NCI-H128 (cell line): ENCODE measurements around the gene TMEM17.

Experiments
- DNase-seq: peaks from one replicate; lab custom pipeline; 2025; ENCODE audit not compliant: unreplicated experiment; lab: John Stamatoyannopoulos, UW

Gene TMEM17

DNA sequence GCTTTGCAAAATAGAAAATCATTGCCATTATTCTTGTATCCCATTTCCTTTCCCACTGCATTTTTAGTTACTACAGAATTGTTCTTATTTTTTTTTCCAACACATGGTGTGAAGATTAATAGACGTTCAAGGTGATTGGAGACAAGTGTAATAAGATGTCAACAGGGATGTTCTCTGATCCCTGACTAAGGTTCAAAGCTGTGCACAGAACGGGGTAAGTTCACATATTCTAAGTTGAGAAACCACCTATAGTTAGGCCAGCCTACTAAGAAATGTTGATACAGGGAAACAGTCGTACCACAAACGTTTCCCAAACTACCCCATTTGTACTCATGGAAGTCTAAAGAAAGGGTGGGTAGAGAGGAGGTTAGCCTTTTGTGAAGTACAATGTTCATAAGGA lies 6.4 kb upstream of the TMEM17 start:
- DNase-seq, result no peak

DNA sequence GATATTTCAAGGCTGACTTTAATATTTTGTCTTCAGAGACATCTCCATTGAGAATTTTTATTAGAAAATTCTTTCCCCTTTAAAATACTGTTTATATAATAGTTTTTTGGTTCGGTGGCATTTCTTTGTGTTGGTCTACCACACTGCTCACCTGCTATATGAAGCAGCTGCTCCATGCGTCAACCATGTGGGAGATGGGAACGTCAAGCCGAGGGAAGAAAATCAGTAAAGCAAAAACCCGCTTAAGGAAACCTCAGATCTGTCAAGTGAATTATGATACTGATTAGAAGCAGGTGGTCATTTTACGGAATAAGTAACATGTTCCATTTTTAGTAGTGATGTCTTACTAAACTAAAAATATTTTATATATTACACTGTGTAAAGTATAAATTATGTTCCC lies 5.6 kb upstream of the TMEM17 start:
- no peak for DNase-seq

DNA sequence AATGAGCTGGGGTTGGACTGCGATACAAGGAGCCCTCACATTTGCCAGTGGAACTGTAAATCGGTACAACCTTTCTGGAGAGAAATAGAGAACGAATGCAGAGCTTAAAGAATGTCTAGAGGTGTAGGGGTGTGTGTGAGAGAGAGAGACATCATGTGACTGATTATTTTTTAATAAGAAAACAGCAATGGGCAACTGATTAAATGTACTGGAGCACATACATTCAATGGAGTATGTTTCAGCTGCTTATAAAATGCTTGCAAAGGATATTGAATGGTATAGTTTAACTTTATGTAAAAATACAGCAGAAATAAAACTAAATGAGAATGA lies 391 bp upstream of the TMEM17 start:
- DNase-seq, result no peak

DNA sequence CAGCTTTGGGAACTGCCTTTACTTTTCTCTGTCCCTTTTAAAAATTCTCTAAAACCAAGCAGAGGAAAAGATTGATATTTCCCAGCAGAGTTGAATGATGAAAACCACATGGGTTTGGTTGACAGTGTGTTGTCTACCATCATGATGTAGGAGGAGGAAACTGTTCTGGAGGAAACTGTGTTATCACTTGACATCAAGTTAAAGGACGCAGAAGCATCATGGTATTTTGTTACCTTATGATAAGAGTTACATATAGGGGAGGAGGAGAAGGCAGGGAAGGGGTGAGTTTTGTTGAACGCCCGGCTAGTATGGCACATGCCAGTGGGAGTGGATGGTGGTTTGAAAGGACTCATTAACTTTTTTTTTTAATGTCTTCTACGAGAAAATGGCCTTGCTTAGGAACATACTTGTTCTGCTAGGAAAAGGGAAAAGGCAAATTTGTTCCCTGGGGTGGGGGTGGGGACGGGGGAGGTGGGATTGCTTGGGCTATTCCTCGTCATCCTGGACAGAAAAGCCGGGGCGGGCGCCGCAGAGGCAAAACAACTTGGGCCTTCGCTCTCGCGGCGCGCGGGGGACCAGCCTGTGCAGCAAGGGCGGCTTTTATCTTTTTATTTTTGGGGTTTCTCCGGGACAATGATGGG lies 766 bp downstream of the TMEM17 start:
- no peak for DNase-seq

DNA sequence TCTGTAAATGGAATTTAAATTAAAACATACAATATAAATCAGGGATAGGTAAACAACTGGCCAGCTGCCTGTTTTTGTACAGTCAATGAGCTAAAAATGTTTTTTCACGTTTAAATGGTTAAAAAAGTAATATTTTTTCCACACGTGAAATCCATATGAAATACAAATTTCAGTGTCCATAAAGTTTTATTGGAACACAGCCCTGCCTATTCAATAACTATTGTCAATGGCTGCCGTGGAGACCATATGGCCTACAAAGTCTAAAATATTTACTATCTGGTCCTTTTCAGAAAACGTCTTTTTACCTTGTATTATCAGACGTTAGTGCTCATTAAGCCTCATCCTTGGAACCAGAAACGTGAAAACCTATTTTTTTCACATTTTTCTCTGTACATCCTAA lies 1.3 kb downstream of the TMEM17 start:
- DNase-seq, result no peak

DNA sequence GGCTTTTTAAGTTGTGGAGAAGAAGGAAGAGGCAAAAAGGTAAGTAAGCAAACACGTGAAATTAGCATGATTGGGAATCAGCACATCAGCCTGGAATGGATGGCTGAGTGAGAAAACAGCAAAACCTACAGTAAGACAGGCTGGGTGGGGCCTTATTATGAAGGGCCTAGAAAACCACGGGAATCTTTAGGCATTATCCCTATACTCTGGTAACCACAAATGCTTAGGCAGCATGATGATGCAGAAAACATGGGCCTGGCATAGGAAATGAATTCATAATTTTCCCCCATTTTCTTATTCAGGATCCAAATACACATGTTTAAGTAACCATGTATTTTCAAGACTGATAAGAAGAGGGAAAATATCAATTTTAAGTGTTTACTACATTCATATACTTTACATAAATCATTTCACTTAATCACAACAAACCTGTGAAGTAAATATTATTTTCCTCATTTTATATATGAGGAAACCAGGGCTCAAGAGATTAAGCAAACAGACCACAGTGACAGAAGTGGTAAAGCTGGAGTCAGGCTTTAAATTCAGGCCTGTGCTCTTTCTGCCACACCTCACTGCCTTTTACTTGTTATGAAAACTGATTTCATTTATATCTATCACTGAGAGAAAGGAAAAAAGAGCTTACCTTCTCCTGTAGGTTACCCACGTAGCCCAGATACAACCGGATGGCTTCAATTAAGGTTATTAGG lies 4.0 kb downstream of the TMEM17 start:
- no peak for DNase-seq

DNA sequence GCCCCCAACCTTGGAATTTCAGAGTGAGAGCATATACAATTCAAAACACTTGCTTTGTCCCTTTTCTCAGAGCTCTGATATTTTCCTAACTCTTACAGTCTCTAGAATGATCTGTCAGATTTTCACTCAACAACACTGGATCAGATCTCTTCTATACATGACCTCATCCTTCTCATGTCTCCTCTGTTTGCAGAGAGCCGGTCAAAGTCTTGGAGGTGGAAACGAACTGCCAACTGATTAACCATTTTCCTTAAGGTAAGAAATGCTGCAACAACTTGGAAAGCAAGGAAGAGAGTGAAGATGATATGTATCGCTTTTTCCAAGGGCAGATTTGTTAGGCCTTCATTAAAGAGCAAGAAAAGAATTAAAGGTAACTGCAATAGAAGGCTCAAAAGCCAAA lies 4.9 kb downstream of the TMEM17 start:
- no peak for DNase-seq

DNA sequence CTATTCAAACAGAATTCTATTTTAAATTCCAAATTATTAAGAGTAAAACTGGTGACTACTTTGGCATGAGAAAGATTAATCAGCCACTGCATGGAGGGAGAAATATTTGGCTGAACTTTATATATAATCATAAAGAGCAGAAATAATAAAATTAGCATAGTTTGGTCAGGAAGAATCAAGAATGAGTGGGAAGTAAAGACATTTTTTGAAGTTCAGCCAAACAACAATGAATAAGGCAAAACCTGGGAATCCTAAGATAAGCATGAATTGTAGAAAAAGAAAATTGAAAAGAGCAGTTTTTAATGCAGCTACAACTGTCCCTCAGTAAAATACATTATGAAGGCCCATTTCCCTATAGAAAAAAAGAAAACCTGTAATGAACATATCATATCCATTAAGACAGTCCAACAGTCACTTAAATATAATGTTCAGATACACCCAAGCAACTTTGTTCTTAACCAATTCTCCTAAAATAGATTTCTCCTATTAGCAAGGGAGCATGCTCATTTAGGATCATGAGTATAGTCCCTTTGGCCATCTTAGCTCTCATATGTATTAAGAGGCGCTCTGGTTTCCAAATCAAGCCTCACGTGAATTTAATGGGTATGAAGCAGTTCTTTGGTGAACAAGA lies 6.5 kb downstream of the TMEM17 start:
- no peak for DNase-seq

DNA sequence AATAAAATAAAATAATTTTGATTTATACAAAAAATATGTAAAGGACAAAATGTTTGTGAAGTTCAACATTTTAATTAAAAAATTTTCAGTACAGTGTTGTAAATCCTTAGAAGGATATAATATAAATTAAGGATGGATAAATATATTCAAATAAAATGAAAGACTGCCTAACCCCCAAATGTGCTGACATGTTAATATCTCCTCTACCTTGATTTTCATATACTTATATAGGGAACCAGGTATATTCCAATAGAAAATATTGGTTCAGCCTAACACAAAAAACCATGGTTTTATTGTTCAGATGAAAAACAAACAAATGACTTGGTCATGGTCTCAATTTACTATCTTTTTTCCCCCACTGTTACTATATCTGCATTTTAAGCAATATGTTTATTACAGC lies 7.3 kb downstream of the TMEM17 start:
- no peak for DNase-seq

DNA sequence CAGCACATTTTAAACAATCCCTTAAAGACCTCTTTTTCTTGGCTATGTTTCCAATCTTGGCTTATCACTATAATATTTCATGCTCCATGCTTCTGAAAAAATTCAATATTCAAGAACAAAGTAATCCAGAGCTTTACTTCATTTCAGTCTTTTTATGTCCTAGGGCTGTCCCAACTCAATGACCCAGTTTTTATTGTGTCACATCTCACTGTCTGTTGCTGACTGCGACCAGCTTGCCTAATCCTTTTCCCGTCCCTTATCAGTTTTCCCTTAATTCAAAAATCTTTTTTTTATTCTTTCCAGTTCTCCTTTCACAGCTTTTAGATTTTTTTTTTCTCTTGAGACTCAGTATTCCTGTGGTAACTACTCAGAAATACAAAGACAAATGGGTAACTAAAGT lies 10.2 kb downstream of the TMEM17 start:
- no peak for DNase-seq

DNA sequence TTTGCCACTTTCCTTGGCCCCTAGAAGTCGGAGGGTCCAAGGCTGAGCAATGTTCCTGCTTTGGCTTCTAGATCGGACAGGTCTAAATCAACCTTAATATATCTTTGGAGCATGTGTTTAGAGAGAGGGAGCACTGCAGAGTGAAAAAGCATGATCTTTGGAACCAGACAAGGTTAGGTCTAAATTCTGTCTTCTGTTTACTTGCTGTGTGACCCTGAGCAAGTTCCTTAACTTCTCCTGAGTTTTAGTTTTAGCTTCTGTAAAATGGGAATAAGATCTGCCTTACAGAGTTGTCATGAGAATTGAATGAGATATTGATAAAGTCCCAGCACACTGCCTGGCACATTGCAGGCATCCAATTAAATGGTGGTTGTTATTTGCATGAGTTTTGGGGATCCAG lies 13.9 kb downstream of the TMEM17 start:
- no peak for DNase-seq

DNA sequence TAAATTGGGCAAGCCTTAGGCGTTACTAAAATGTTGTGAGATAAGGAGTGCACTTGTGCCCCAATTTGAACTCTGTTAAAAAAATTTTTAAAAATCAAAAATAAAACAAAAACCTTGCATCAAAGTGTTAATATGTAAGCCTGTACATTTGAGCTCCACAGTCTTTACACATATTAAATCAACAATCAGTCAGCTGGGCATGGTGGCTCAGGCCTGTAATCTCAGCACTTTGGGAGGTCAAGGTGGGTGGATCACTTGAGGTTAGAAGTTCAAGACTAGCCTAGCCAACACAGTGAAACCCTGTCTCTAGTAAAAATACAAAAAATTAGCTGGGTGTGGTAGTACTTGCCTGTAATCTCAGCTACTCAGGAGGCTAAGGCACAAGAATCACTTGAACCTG lies 16.3 kb downstream of the TMEM17 start:
- no peak for DNase-seq

DNA sequence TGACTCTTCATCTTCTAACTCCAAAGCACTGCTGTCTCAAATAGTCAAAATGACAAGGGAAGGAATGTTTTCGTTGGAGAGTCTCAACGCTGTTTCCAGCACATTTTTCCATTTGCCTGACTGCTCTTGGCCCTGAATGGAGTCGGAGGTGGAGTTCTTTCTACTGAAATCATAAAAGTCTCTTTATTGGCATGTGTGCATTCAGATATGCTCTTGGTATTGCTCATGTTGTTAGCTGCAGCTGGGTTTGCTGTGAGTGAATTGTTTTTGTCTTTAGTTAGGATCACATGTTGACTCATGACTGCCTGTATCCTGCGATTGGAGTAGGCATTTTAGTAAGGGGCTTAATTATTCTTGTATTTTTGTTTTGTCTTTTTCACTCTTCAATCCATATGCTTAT lies 16.8 kb downstream of the TMEM17 start:
- no peak for DNase-seq

DNA sequence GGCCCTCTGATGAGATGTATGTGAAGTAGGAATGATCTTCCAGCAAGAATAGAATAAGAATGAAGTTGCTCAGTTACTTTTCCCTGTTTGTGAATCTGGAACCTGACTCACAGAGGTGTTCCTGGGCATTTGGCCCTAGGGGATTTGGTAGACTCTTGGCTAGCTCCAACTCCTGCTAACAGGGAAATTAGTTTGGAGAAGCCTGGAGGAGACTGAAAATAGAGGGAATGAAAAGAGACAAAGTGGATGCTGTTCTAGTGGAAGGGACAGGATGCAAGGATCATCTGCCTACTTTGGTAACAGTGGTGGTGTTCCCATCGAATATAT lies 19.6 kb downstream of the TMEM17 start:
- DNase-seq, result no peak

DNA sequence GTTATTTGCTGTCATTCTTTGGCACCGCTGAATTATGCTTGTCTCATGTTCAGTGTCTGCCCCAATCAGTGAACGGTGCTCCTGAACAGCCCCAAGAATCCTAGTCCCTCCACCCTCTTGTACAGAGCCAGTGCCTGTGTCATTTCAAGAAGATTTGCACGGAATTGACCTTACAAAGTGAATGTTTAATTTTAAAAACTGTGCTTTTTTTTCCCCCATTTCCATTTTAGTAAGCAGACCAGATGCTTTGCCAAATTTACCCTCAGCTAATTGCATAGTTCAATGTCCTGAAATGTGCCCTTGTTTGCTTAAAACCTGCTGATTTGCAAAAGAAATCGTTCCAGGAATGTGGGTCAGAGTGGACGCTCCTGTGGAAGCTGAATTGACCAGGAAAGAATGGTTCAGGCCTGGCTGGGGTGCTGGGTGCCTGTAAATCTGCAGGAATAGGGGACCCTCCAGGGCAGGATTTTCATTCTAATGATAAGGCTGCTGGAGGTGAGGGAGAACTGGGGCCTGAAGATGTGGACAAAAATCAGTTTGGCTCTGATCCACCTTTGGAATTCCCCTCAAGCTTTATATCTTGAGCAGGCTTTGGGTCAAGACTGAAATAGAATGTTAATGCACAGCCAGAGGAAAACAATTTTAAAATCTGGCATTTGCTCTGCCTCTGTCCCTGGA lies 20.1 kb downstream of the TMEM17 start:
- no peak for DNase-seq

DNA sequence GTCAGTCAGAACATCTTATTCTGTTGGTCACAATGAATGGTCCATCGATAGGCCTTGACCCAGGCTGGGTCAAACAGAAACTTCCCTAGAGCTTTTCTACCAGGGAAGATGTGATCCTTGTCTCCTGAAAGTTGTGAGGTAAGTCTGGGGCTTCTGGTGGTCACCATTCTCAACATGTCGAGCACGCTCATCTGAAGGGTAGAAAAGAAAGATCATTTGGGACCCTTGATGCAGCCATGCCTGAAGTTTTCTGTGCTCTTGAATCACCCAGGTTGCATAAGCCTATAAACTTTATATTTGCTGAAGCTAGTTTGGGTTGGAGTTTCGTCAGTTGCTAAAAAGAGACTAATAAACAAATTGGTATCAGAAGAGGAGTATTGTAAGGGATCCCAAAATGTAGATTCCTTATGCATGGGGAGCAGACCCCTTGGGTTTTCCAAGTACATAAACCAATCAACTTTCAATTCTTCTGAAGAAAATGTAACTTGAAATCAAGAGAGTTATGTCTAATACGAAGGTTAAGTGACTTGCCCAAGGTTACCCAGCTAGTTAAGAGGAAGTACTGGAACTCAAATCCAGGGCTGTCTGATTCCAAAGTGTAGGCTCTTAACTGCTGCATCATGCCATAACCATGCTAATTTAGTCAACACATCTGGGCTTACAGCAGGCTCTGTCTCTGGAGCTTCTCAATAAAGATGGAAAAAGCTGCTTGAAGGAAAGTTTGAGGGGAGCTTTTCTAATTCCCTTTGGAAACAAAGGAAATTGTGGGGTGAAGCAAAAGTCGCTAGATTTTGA lies 23.2 kb downstream of the TMEM17 start:
- DNase-seq, result no peak

DNA sequence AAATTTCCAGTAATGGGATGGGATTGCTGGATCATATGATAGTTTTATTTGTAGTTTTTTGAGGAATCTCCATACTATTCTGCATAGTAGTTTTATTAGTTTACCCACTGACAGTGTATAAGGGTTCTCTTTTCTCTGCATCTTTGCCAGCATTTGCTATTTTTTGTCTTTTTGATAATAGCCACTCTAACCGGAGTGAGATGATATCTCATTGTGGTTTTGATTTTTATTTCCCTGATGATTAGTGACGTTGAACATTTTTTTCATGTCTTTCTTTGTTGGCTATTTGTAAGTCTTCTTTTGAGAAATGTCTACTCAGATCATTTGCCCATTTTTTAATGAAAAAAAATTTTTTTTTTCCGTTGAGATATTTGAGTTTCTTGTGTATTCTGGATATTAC lies 26.1 kb downstream of the TMEM17 start:
- no peak for DNase-seq

DNA sequence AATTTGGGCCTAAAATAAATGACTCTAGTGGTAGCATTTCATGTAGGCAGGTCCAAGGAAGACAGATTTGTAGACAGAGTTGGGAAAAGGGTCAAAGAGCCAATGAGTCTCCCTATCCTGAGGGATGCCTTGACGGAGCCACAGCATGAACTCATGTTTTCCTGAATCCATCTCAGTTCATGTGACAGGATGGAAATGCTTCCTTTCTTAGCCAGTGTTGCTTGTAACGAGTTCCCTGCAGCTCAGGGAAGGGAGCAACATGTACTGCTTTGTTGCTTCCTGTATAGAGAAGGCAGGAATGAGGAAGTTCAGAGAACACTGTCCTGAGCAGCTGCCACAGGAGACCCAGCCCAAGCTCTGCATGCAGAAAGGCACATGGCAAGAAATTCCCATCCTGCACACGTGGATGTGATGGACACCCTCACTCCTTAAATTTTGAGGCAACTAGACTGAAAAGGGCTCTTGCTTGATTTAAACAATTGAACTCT lies 27.9 kb downstream of the TMEM17 start:
- no peak for DNase-seq

DNA sequence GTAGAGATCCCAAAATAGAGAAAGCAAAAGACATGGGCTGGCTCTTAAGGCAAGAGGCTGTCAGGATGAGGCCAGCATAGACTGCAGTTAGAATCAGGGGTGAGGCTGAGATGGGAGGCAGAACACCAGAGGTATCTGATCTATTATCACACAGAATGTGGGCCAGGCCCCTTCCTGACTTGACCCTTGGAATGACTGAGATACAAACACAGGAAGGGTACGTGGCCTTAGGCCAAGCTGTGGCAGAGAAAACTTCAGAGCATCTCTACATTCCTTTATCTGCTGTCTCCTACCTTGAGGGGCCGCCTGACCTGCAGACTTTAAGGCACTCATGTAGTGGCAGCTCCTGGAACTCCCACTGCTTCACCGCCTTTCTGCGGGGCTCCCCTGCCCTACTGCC lies 28.4 kb downstream of the TMEM17 start:
- no peak for DNase-seq

DNA sequence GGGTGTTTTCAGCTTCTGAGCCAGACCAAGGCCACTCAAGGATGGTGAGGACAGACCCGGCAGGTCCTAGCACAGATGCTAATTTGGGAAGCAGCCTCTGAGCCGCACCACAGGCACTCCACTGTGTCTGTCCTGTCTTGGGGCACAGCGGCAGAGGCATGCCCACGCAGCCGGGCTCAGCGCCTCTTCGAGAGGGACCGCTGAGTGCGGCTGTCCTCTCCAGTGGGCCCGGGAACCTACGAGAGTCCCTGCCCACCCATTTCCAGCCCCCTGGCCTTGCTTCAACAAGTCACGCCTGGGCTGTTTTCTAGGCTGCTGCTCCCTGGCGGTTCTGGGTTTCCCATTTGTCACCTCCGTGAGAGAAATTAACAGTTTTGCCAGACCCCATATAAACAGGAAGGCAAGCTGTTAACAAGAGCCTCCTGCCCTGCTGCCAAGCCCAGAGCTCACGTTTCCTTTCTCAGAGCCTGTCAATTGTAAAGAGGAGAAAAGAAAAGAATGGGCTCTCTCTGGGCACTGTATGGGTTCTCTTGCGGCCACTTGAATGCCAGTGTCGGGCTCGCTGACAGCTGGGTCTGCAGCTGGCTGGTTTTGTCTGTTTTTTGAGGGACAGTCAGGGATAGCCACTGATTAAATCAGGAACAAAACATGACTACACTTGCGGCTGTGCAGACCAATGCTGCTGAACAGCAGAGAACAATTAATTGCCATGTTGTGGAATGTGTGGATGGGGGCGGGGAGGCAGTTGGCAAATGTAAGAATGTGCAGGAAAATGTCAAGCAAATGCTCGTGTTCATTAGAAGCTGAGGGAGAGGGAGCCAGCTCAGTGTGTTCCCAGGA lies 30.6 kb downstream of the TMEM17 start:
- DNase-seq, result peak; percentile 23

DNA sequence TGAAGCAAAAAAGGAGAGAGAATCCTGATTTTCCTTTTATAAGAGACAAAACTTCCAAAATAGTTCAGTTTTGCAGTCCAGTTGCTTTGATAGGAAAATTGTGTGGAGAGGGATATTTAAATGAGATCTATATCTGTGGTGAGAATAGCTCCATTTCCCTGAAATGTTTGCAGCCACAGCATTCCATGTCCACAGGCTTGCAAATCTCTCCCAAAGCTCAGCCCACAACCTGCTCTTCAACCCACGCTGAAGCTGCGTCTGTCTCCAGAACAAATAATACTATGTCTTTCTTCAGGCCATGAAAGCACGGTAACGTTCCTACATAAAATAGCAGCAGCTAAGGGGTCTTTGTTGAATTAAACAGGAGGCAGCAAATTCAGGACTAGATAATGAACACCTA lies 31.8 kb downstream of the TMEM17 start:
- no peak for DNase-seq
